Astrocyte of the hippocampus (primary cell): ENCODE results near the gene FEM1B.

Experiments used
- DNase-seq: peaks from one replicate; pipeline ENCODE4 v3.0.0; 2011; ENCODE audit warnings: low read depth, low spot score

Gene FEM1B

GRCh38 chr15:68322796-68323195 lies 45.3 kb downstream of the FEM1B start:
- no peak for DNase-seq

GRCh38 chr15:68325726-68326125 lies 48.2 kb downstream of the FEM1B start:
- DNase-seq: no peak

GRCh38 chr15:68326711-68327354 lies 49.3 kb downstream of the FEM1B start:
- no peak for DNase-seq

GRCh38 chr15:68328443-68328842 lies 50.9 kb downstream of the FEM1B start:
- DNase-seq: no peak

GRCh38 chr15:68328964-68329363 lies 51.4 kb downstream of the FEM1B start:
- no peak for DNase-seq

- DNase-seq: no peak
Observed at GRCh38 chr15:68330416-68330815, 52.9 kb downstream of the FEM1B start.

- peak; percentile 45 for DNase-seq
Observed at GRCh38 chr15:68330901-68331300, 53.4 kb downstream of the FEM1B start.

GRCh38 chr15:68332266-68332665 lies 54.7 kb downstream of the FEM1B start:
- no peak for DNase-seq

GRCh38 chr15:68333775-68334470 lies 56.4 kb downstream of the FEM1B start:
- DNase-seq: no peak

GRCh38 chr15:68334661-68335124 lies 57.1 kb downstream of the FEM1B start:
- DNase-seq: peak; percentile 84

- DNase-seq: peak; percentile 85
Observed at GRCh38 chr15:68335251-68335650, 57.7 kb downstream of the FEM1B start.

- DNase-seq: no peak
Observed at GRCh38 chr15:68335655-68336054, 58.1 kb downstream of the FEM1B start.

GRCh38 chr15:68336516-68336915 lies 59.0 kb downstream of the FEM1B start:
- no peak for DNase-seq

- peak; percentile 51 for DNase-seq
Observed at GRCh38 chr15:68337826-68338225, 60.3 kb downstream of the FEM1B start.

GRCh38 chr15:68339481-68339880 lies 61.9 kb downstream of the FEM1B start:
- no peak for DNase-seq

- peak; percentile 73 for DNase-seq
Observed at GRCh38 chr15:68340726-68341671, 63.5 kb downstream of the FEM1B start.

- DNase-seq: no peak
Observed at GRCh38 chr15:68341760-68342725, 64.5 kb downstream of the FEM1B start.

GRCh38 chr15:68343579-68344225 lies 66.2 kb downstream of the FEM1B start:
- DNase-seq: no peak

GRCh38 chr15:68344600-68344999 lies 67.1 kb downstream of the FEM1B start:
- DNase-seq: no peak
